GM19397 (cell line): ENCODE results near the gene SRRD.

ENCODE experiments used
- ATAC-seq: cut with Tn5 transposase; IDR thresholded peaks from one replicate; pipeline ENCODE4 v1.9.1; 2021; ENCODE audit warnings: mild to moderate bottlenecking, moderate library complexity; ENCODE audit not compliant: unreplicated experiment

The SRRD gene

GRCh38 chr22:26481694-26482093 lies 2.0 kb upstream of the SRRD start:
- no peak for ATAC-seq

- no peak for ATAC-seq
These were observed 1.5 kb upstream of the SRRD start for GRCh38 chr22:26482161-26482560.

- no peak for ATAC-seq
These were observed 636 bp upstream of the SRRD start for GRCh38 chr22:26483043-26483438.

DNA sequence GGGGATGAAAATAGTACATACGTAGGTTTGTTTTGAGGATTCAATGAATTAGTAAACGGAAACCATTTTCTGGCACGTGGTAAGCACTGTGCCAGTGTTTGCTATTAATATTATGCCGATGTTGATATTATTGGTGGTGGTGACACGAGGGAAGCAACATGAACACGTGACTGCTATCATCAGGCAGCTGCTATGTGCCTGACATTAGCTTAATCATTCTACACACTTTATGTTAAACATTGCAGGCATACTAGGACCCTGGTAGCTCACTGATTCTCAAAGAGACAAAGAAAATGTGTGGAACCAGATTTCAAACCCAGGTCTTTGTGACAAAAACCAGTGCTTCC lies 656 bp downstream of the SRRD start:
- no peak for ATAC-seq

DNA sequence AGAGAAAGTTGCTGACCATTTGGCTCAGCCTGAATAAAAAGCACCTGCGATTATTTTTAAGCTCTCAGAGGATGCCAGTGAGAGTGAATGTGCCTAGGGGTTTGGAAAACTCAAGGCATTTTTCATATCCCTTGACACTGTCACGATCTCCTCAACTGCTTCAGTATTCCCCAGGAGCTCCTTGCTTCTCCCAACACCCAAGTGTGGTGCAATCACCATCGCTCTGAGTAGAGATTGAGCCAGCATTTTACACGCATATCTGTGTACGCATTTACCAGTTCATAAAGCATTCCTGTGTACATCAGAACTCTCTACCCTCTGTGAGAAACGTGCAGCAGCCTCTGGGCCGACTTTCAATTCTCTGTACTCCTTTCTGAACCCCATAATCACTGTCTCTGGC lies 1.3 kb downstream of the SRRD start:
- no peak for ATAC-seq

DNA sequence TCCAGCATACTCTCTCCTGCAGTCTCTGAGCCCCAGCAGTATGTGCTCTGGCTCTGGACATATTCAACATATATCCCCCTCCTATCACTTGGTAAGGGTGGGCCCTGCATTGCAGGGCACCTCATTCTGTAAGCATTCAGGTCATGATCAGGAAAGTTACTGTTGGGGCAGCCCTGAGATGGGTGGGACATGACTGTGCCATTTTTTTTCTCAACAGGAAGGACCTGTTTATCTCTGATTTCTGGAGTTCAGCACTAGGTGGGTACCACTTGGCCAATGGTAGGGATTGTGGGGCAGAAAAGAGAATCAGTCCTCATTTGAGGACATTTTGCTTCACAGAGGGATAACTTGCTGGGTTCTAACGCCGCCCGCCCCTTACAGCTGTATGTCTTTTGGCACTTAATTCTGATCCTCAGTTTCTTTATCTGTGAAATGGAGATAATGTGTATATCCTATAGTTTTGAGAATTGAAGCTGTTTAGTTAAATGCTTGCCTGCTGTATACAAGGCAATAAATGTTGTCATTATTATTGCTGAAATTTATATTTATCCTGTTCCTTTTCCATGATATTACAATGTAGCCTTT lies 2.2 kb downstream of the SRRD start:
- ATAC-seq: no peak

GRCh38 chr22:26486394-26486793 lies 2.7 kb downstream of the SRRD start:
- no peak for ATAC-seq

GRCh38 chr22:26487996-26488395 lies 4.3 kb downstream of the SRRD start:
- ATAC-seq: no peak

- ATAC-seq: no peak
These were observed 5.9 kb downstream of the SRRD start for GRCh38 chr22:26489447-26490036.

GRCh38 chr22:26492220-26492619 lies 8.5 kb downstream of the SRRD start:
- ATAC-seq: no peak

DNA sequence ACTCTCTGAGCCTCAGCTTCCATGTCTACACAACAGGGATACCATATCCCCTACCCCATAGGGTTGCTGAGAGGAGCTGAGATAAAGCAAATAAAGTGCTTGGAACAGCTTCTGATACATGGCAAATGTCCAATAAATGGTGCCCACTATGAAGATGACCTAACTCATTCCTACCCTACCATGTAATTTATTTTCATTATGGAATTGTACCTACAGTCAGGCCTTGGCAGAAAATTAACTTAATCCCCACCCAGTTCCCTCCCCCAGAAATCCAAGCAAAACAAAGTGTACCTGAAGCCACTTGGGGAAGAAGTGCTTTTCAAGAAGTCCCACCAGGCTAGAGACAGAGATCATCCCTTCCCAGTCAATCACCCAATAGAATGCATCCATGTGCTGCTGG lies 10.8 kb downstream of the SRRD start:
- ATAC-seq: no peak

- no peak for ATAC-seq
These were observed 12.8 kb downstream of the SRRD start for GRCh38 chr22:26496456-26496855.

DNA sequence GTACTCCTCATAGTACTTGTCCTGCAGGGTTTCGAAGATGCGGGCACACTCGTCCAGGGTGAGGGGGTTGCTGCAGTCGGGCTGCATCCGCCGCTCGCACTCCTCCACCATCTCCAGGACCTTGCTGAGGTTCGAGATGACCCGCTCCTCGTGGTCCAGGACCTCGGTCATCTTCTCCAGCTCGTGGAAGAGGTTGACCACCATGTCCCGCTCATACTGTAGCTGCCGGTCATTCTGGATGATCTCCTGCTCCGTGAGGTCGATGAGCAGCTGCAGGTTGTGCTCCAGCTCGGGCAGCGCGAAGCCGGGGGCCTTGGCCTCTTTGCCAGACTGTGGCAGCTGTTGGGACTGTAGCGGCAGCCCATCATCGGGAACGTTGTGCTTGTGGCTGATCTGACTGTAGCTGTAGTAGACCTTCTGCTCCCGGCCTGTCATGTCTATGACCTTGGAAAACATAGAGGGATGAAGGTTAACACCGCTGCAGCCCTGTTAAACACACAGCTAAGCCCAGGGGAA lies 15.6 kb downstream of the SRRD start:
- no peak for ATAC-seq

DNA sequence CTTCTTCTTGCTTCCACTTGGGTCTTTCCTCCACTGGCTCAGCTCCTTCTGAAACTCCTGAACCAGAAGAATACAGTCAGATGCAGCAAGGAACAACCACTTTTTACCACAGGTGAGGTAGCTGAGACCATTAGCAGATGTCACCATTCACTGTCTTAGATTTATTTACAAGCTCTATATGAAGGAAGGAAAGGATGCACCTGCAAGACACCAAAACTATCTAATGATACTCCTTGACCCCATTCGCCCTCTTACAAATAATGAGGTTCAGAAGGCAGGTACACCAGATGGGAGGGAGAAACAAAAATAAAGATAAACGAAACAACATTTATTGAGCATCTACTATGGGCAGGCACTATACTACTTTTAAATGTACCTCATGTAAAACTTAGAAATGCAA lies 18.3 kb downstream of the SRRD start:
- no peak for ATAC-seq

GRCh38 chr22:26502688-26503561 lies 19.2 kb downstream of the SRRD start:
- ATAC-seq: no peak

- ATAC-seq: no peak
These were observed 20.1 kb downstream of the SRRD start for GRCh38 chr22:26503758-26504157.

DNA sequence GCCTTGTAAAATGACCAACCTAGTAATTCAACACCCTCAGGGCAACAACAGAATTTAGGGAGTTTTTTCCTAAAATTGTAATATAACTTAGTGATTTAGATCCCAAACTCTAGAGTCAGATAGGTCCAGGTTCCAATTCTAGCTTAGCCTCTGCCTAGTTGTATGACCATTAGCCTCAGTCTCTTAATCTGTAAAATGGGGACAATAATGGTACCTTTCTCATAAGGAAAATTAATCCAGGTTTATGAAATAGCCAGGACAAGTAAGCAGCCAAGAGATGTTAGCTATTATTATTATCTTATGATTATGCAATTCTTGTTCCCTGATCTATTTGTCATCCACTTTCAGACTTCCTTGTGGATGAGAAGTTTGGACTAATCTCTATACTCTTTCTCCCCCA lies 24.5 kb downstream of the SRRD start:
- ATAC-seq: no peak

GRCh38 chr22:26512149-26512793 lies 28.6 kb downstream of the SRRD start, which contains the start of gene TFIP11:
TFIP11 (minus strand) TSS chr22:26512473; CDS start chr22:26510272, 2,201 bp downstream.
- ATAC-seq: peak; percentile 98

DNA sequence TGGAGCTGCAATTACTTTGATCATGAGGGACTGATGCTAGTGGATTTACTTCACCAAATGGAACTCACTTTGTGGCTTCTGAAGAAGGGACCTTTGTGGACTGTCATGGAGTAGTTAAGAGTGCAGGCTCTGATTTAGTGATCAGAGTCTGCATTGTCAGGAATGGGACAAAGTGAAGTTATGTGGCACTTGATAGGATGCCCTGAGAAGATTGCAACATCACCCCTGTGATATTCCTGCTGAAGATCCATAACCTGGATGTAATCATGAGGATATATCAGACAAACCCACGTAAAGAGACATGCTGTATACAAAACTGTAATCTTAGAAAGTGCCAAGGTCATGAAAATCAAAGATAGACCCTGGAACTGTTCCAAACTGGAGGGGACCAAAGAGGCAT lies 30.2 kb downstream of the SRRD start:
- no peak for ATAC-seq

DNA sequence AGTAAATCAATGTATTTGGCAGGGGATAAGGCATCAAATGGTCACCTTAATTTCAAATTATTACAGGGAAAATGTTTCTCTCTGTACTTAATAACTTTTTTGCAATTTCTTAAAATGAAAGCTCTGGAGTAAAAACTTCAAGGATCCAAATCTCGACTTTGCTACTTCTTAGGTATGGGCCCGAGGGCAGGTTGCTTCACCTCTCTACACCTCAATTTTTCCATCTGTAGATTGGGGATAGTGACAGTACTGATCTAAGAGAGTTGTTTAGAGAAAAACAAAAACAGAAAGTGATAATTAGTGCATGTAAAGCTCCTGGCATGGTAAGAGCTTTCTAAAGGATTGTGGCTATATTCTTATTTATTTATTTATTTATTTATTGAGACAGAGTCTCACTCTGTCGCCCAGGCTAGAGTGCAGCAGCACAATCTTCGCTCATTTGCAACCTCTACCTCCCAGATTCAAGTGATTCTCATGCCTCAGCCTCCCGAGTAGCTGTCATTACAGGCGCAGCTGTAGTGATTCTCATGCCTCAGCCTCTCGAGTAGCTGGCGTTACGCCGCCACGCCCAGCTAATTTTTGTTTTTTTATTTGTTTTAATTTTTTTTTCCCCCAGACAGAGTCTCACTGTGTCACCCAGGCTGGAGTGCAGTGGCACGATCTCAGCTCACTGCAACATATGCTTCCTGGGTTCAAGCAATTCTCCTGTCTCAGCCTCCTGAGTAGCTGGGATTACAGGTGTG lies 30.9 kb downstream of the SRRD start:
- no peak for ATAC-seq

GRCh38 chr22:26515931-26516330 lies 32.3 kb downstream of the SRRD start:
- ATAC-seq: no peak
